Fibroblast of pulmonary artery (primary cell): Measurements from ENCODE around the gene SH3PXD2A.

Experiments used
- DNase-seq: peaks from one replicate; pipeline ENCODE4 v3.0.0-alpha.2; 2010; ENCODE audit warnings: low read depth
- H3K4me3 ChIP-seq: replicated peaks from 2 replicates; pipeline ENCODE4 v1.5.1; 2011; ENCODE audit warnings: low read depth, mild to moderate bottlenecking, control low read depth, low read length, moderate library complexity
- TF ChIP-seq, protein P1 (sequence below): IDR thresholded peaks from 2 replicates; pipeline ENCODE4 v1.5.1; 2011; ENCODE audit warnings: mild to moderate bottlenecking, control low read depth, low read length, inconsistent platforms; ENCODE audit errors: missing control alignments

SH3PXD2A gene

GRCh38 chr10:103659674-103660363 lies 195.6 kb downstream of the SH3PXD2A start:
- TF ChIP-seq, protein P1, sequence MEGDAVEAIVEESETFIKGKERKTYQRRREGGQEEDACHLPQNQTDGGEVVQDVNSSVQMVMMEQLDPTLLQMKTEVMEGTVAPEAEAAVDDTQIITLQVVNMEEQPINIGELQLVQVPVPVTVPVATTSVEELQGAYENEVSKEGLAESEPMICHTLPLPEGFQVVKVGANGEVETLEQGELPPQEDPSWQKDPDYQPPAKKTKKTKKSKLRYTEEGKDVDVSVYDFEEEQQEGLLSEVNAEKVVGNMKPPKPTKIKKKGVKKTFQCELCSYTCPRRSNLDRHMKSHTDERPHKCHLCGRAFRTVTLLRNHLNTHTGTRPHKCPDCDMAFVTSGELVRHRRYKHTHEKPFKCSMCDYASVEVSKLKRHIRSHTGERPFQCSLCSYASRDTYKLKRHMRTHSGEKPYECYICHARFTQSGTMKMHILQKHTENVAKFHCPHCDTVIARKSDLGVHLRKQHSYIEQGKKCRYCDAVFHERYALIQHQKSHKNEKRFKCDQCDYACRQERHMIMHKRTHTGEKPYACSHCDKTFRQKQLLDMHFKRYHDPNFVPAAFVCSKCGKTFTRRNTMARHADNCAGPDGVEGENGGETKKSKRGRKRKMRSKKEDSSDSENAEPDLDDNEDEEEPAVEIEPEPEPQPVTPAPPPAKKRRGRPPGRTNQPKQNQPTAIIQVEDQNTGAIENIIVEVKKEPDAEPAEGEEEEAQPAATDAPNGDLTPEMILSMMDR: peak; percentile 13
- DNase-seq: peak; percentile 89
- peak overlapping the region; percentile 62 for H3K4me3 ChIP-seq

- DNase-seq: peak; percentile 60
These were observed 197.3 kb downstream of the SH3PXD2A start for GRCh38 chr10:103658049-103658577.

DNA sequence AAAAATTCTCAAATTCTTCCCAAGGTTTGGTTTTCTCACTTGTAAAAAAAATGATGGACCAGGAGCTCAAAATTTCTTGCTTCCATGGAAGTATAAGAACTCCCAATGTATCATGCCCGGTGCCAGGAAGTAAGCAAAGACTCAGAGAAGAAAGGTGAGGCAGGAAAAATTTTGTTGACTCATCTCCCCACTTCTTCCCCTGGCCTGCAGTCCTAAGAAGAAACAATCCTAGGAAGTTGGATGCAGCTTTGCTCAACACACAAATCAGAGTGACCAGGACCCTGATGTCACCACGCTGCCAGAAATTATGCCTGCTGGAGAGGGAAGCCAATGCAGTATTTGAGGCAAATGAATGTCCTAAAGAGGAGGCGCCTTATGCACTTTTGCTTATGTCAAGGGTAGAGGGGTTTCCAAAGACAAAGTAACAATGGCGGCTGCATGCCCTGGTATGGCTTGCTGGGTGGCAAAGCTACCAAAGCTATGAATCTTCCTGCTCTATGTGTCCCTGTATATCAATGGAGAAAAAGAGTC lies 198.2 kb downstream of the SH3PXD2A start:
- TF ChIP-seq, protein P1: no peak
- H3K4me3 ChIP-seq: no peak overlapping the region
- no peak for DNase-seq

More at GRCh38 chr10:103658049-103658577, 197.3 kb downstream of the SH3PXD2A start:
- H3K4me3 ChIP-seq: no peak overlapping the region
- TF ChIP-seq, protein P1: no peak

DNA sequence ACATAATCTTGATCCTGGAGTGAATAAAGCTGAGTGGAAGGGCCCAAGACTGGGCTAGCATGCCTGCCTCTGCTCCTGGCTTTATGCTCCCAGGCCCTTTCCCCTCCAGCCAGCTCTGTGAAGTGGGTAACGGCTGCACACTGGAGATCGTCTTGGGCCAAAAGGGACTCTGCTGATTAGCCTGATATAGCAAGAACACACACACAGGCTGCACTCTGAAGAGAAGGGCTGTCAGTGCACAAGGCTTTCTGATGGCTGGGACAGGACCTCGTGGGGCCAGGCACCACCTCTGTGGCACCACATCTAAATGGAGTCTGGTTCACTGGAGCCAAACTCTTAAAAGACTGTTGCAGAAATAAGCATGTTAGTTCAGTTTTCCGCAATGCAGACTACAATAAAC lies 200.5 kb downstream of the SH3PXD2A start:
- no peak overlapping the region for H3K4me3 ChIP-seq
- DNase-seq: no peak
- TF ChIP-seq, protein P1: no peak

DNA sequence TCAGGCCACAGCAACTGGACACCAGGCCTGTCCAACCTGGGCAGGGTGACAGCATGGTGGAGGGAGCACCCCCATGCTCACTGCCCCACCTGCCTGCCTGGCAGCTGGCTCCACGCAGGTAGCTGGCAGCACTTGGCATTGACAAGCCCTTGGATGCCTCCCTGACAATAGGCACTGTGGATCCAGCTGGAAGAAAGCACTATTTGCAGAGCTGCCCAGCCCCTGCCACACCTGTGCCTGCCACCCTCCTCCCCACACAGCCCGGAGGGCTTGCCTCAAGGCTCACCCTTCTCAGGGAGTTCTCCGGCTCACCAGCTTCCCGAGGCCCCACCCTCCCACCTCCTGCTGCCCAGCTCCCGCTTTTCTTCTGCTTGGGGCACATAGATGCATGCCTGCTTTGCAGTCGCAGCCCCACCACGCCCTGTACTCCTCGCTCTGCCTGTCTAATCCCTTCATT lies 201.8 kb downstream of the SH3PXD2A start:
- no peak for DNase-seq
- TF ChIP-seq, protein P1: no peak
- H3K4me3 ChIP-seq: no peak overlapping the region

GRCh38 chr10:103652599-103653281 lies 202.6 kb downstream of the SH3PXD2A start:
- no peak overlapping the region for H3K4me3 ChIP-seq
- DNase-seq: no peak
- TF ChIP-seq, protein P1: no peak
